Ascending aorta (tissue), 2 donors: ENCODE measurements around the gene CREG1. TPM values are rescaled to one million over a fixed set of nuclear protein-coding genes. Genes with fewer than 3 reads are reported as not detected.

ENCODE experiments used
- DNase-seq, 2 donors: peaks; one replicate each; pipeline ENCODE4 v3.0.0-alpha.2; 2019; ENCODE audit warnings: low spot score in 2 of 2
- H3K27ac ChIP-seq, 2 donors: fragments of 200-600 bp; sonication (generic); one replicate each; pipeline ENCODE4 v1.5.1; 2016 to 2017; ENCODE audit warnings: mild to moderate bottlenecking in 1 of 2
- H3K27me3 ChIP-seq: fragments of 200-600 bp; sonication (generic); one replicate; pipeline ENCODE4 v1.5.1; 2017
- H3K36me3 ChIP-seq, 2 donors: fragments of 200-600 bp; sonication (generic); one replicate each; pipeline ENCODE4 v1.5.1; 2016
- H3K4me1 ChIP-seq, 2 donors: fragments of 200-600 bp; sonication (generic); one replicate each; pipeline ENCODE4 v1.5.1; 2016 to 2017; ENCODE audit warnings: mild to moderate bottlenecking in 1 of 2
- H3K4me3 ChIP-seq, 2 donors: fragments of 200-600 bp; sonication (generic); one replicate each; pipeline ENCODE4 v1.5.1; 2016 to 2017; ENCODE audit warnings: mild to moderate bottlenecking in 1 of 2
- H3K9me3 ChIP-seq, 2 donors: fragments of 200-600 bp; sonication (generic); one replicate each; pipeline ENCODE4 v1.5.1; 2016
- CTCF ChIP-seq, 3 experiments: fragments of 200-600 bp in 2 of 3; fragments of 450-650 bp in 1 of 3; sonication (generic) in 2 of 3; IDR thresholded peaks; one replicate each; pipeline ENCODE4 v1.5.1; 2016 to 2019; ENCODE audit warnings: antibody characterized with exemption in 3 of 3, mild to moderate bottlenecking in 1 of 3, moderate library complexity in 1 of 3
- intact Hi-C: fragments of 100-400 bp; cut with DNase I; formaldehyde crosslinking; loops from one replicate; pipeline ENCODE4 v1.15.1; 2023
- total RNA-seq: library from RNA; depleted of rRNA; stranded (reverse); fragments of >200 nt; gene quantifications from one replicate; pipeline ENCODE4 v1.1.0, GENCODE V29; 2016

CREG1 gene
- total RNA-seq, 1 donor from 2014 or later = 170 TPM

DNA sequence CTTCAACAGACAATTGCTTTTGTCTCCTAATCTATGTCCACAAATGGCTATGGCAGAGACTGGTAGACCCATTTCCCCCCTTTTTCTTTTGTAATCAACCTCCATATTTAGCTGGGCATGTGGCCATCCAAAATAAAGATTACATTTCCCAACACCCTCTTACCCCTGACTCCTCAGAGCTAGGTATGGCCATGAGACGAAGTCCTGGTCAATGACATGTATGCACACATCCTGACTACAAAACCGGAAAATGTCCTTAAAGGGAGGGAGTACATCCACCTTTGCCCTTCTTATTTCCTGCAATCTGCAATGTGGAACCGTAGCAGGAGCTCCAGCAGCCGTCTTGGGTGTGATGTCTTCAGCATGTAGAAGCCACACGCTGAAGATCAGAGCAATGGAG lies 40.3 kb upstream of the CREG1 start:
- Histone ChIP-seq H3K27me3 (no peaks in the 10 kb centered on the region), H3K27ac (no peak overlapping the region), H3K4me3 (no peak overlapping the region), H3K36me3 (no peaks in the 10 kb centered on the region), H3K9me3 (no peaks in the 10 kb centered on the region), H3K4me1 (no peaks in the 10 kb centered on the region)
- intact Hi-C loops = no loop called here
- no peak for TF ChIP-seq CTCF (IDR thresholded peaks at IDR 0.05)
- DNase-seq = no peak

- no peak for TF ChIP-seq CTCF (IDR thresholded peaks at IDR 0.05)
- H3K4me1 ChIP-seq = no peaks in the 10 kb centered on the region
- H3K9me3 ChIP-seq = no peaks in the 10 kb centered on the region
- H3K27me3 ChIP-seq = no peaks in the 10 kb centered on the region
- H3K36me3 ChIP-seq = no peaks in the 10 kb centered on the region
- no peak overlapping the region for H3K27ac ChIP-seq
- no peak overlapping the region for H3K4me3 ChIP-seq
- no peak for DNase-seq
- intact Hi-C loops = no loop called here
Observed at GRCh38 chr1:167592475-167592874, 38.9 kb upstream of the CREG1 start.

GRCh38 chr1:167588361-167588760 lies 34.8 kb upstream of the CREG1 start:
- no peaks in the 10 kb centered on the region for H3K4me1 ChIP-seq

DNA sequence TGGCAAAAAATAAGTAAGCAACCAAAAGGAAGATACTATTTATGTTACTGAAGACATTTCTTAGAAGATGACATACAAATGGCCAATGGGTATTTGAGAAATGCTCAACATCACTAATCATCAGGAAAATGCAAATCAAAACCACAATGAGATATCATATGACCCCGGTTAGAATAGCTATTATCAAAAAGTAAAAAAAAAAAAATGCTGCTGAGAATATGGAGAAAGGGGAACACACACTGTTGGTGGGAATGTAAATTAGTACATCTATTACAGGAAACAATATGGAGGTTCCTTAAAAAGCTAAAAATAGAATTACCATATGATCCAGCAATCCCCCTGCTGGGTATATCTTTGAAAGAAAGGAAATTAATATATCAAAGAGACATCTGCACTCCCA lies 34.3 kb upstream of the CREG1 start:
- no peak for DNase-seq
- Histone ChIP-seq H3K27me3 (no peaks in the 10 kb centered on the region), H3K27ac (no peak overlapping the region), H3K36me3 (no peaks in the 10 kb centered on the region), H3K4me3 (no peak overlapping the region), H3K9me3 (no peaks in the 10 kb centered on the region), H3K4me1 (no peaks in the 10 kb centered on the region)
- TF ChIP-seq CTCF (IDR thresholded peaks at IDR 0.05) = no peak
- intact Hi-C loops = no loop called here

More at GRCh38 chr1:167588361-167588760, 34.8 kb upstream of the CREG1 start:
- Histone ChIP-seq H3K27ac (no peak overlapping the region), H3K27me3 (no peaks in the 10 kb centered on the region), H3K4me3 (no peak overlapping the region), H3K9me3 (no peaks in the 10 kb centered on the region), H3K36me3 (no peaks in the 10 kb centered on the region)
- no peak for TF ChIP-seq CTCF (IDR thresholded peaks at IDR 0.05)
- DNase-seq = no peak
- intact Hi-C loops = no loop called here

- no peaks in the 10 kb centered on the region for H3K36me3 ChIP-seq
- no peaks in the 10 kb centered on the region for H3K9me3 ChIP-seq
- TF ChIP-seq CTCF (IDR thresholded peaks at IDR 0.05) = no peak
- H3K27ac ChIP-seq = no peak overlapping the region
- H3K4me1 ChIP-seq = no peaks in the 10 kb centered on the region
- DNase-seq = no peak
- no peak overlapping the region for H3K4me3 ChIP-seq
- no peaks in the 10 kb centered on the region for H3K27me3 ChIP-seq
- intact Hi-C loops = no loop called here
Observed at GRCh38 chr1:167587342-167587741, 33.8 kb upstream of the CREG1 start.

DNA sequence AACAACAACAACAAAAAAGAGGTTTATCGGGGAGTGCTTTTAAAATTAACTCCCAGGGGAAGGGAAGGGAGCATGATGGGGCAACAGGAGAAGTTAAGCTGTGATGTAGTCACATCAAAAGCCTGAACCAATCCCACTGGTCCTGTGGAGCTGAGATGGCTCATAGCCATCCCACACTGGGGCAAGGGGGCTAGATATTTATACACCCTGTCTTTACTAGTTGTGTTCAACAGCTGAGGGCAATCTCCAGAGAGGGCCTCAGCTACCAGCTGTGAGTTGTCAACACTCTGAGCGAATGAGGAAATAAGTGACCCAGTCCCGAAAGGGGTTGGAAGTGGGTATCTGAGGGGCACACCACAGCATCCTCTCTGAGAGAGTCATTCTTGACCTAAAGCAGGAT lies 31.0 kb upstream of the CREG1 start:
- Histone ChIP-seq H3K9me3 (no peaks in the 10 kb centered on the region), H3K36me3 (no peaks in the 10 kb centered on the region), H3K27me3 (no peaks in the 10 kb centered on the region), H3K4me3 (no peak overlapping the region), H3K4me1 (no peaks in the 10 kb centered on the region), H3K27ac (no peak overlapping the region)
- TF ChIP-seq CTCF (IDR thresholded peaks at IDR 0.05) = no peak
- intact Hi-C loops = no loop called here
- no peak for DNase-seq
